HEK293 (cell line): Measurements from ENCODE around the gene DOCK9.

Experiments used
- CTCF ChIP-seq: fragments of 450-650 bp; formaldehyde crosslinking; IDR thresholded peaks from 2 replicates; pipeline ENCODE4 v1.5.1; 2016; ENCODE audit warnings: missing biosample characterization, missing genetic modification characterization
- PBX3 ChIP-seq: sonication (generic); formaldehyde crosslinking; IDR thresholded peaks from 2 replicates; pipeline ENCODE4 v1.8.1; 2022; ENCODE audit warnings: mild to moderate bottlenecking, moderate library complexity, missing genetic modification reagents
- REST ChIP-seq: fragments of 450-650 bp; formaldehyde crosslinking; IDR thresholded peaks from 2 replicates; pipeline ENCODE4 v1.5.1; 2016; ENCODE audit warnings: missing biosample characterization, missing genetic modification characterization
- ZBTB20 ChIP-seq: fragments of 450-650 bp; formaldehyde crosslinking; IDR thresholded peaks from 2 replicates; pipeline ENCODE4 v1.5.1; 2016; ENCODE audit warnings: missing biosample characterization, missing genetic modification characterization
- ZNF121 ChIP-seq: fragments of 450-650 bp; formaldehyde crosslinking; IDR thresholded peaks from 2 replicates; pipeline ENCODE4 v1.5.1; 2016; ENCODE audit warnings: missing biosample characterization, missing genetic modification characterization
- ZNF140 ChIP-seq: fragments of 450-650 bp; formaldehyde crosslinking; IDR thresholded peaks from 2 replicates; pipeline ENCODE4 v1.5.1; 2016; ENCODE audit warnings: missing biosample characterization, missing genetic modification characterization
- ZNF184 ChIP-seq: fragments of 450-650 bp; IDR thresholded peaks from 2 replicates; pipeline ENCODE4 v1.5.1; 2018; ENCODE audit warnings: missing biosample characterization, mild to moderate bottlenecking, missing genetic modification characterization
- ZNF341 ChIP-seq: fragments of 450-650 bp; formaldehyde crosslinking; IDR thresholded peaks from 2 replicates; pipeline ENCODE4; 2016; ENCODE audit warnings: low read depth, missing biosample characterization, missing genetic modification characterization
- ZNF362 ChIP-seq: fragments of 450-650 bp; formaldehyde crosslinking; IDR thresholded peaks from 2 replicates; pipeline ENCODE4 v1.5.1; 2016; ENCODE audit warnings: missing biosample characterization, missing genetic modification characterization
- ZNF398 ChIP-seq: fragments of 450-650 bp; formaldehyde crosslinking; IDR thresholded peaks from 2 replicates; pipeline ENCODE4 v1.5.1; 2017; ENCODE audit warnings: missing biosample characterization, missing genetic modification characterization
- ZNF530 ChIP-seq: fragments of 450-650 bp; formaldehyde crosslinking; IDR thresholded peaks from 2 replicates; pipeline ENCODE4 v1.5.1; 2016; ENCODE audit warnings: low read depth, missing biosample characterization, missing genetic modification characterization
- ZNF639 ChIP-seq: fragments of 450-650 bp; formaldehyde crosslinking; IDR thresholded peaks from 2 replicates; pipeline ENCODE4 v1.5.1; 2016; ENCODE audit warnings: missing biosample characterization, missing genetic modification characterization
- ZSCAN23 ChIP-seq: fragments of 450-650 bp; formaldehyde crosslinking; IDR thresholded peaks from 2 replicates; pipeline ENCODE4 v1.5.1; 2016; ENCODE audit warnings: missing biosample characterization, missing genetic modification characterization

- TF ChIP-seq REST (no peak), ZNF530 (tag by site-specific recombination) (no peak), ZNF184 (tag by site-specific recombination) (no peak), CTCF (tag by site-specific recombination) (no peak), ZNF362 (tag by site-specific recombination) (no peak), ZNF341 (tag by site-specific recombination) (no peak), ZNF639 (no peak), ZNF121 (tag by site-specific recombination) (no peak), ZNF398 (tag by site-specific recombination) (no peak), PBX3 (CRISPR knock-in tag) (no peak), ZSCAN23 (tag by site-specific recombination) (no peak), ZBTB20 (tag by site-specific recombination) (no peak), ZNF140 (no peak)
Observed at GRCh38 chr13:98877466-98877865, 100.4 kb downstream of the DOCK9 start.
